Stimulated activated CD4-positive, alpha-beta T cell treated with anti-CD3 and anti-CD28 coated beads, Interleukin-4, amount 100 ng/mL, for 48 hours (primary cell): ENCODE measurements around the gene C10orf90.

Source experiments
- DNase-seq, 2 donors: peaks; one replicate each; pipeline ENCODE4 v3.0.0-alpha.2; 2020; ENCODE audit warnings: low read depth in 2 of 2

C10orf90 gene

DNA sequence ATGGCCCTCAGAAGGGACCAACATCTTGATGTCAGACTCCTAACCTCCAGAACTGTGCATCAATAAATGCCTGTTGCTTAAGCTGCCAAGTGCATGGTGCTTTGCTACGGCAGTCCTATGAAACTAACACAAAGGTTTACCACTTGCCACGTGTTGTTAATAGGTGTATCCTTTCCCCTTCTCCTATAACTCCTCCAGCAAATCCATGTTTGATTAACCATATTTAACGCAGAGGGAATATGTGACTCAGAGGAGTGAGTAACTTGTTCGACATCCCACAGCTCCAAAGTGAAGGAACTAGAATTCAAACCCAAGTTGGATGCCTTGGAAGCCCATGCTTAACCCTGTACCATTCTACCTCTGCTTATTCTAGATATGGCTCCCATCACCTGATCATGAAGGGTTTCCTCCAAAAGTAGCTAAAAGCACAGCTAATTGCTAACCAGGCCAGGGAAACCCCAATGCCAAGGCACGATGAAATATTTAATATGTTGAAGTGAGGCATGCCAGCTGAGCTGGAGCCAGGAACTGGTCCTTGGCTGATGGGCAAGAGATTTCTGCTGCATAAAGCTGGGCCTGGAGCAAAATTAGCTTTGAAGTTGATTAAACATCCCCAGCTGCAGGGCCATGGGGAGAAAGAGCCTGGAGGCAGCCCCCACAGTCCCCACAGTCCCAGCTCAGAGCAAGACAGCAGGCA lies 131.9 kb downstream of the C10orf90 start:
- no peak for DNase-seq

DNA sequence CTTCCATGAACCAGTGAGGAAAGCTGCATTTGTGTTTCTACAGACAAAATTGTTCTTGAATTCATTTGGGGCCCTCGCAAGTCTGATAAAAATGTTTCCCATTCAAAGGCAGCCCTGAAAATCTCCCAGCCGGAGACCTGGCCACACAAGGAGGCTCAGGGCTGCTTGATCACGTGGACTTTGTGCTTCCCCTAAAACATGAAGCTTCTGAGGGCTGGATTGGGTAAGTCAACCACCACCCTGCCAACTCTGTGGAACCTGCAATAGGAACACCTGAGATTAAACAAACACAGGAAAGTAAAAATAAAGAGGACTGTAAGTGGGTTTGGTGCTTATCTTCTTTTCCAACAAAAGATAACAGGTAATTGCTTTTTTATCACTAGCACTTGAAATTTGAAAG lies 133.8 kb downstream of the C10orf90 start:
- no peak for DNase-seq

DNA sequence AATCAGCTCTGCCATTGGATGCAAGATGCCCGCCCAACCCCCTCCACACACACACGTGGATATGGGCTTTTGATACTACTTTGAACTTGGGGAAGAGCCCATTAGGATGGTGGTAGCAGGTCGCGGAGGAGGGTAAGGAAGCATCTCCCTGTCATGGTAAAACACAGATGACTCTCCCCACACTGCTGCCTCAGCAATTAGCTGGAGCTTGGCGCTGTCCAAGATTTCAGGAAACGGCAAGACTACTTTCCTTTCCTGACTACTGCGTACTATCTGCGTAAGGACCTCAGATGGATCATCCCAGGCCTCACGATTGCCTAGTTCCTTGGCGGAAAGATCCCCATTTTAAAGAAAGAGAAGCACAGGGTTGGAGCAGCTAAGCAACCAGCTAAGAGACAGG lies 134.3 kb downstream of the C10orf90 start:
- DNase-seq, result no peak

DNA sequence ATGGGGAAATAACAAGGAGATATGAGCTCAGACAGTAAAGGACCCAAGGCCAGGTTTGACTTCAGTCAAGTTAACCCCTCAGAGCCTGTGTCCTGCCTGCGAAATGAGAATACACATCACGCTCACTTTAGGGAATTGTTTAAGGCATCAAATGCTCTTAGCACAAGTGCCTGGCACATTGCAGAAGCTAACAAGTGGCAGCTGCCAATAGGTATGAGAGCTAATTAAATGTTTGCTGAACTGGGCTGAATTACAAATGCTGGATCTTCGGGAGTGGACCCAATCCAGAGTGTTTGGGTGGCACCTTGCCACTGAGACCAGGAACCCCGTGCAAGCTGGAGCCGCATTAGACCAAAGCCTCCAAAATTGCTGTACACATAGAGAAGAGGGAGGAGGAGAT lies 136.8 kb downstream of the C10orf90 start:
- no peak for DNase-seq

DNA sequence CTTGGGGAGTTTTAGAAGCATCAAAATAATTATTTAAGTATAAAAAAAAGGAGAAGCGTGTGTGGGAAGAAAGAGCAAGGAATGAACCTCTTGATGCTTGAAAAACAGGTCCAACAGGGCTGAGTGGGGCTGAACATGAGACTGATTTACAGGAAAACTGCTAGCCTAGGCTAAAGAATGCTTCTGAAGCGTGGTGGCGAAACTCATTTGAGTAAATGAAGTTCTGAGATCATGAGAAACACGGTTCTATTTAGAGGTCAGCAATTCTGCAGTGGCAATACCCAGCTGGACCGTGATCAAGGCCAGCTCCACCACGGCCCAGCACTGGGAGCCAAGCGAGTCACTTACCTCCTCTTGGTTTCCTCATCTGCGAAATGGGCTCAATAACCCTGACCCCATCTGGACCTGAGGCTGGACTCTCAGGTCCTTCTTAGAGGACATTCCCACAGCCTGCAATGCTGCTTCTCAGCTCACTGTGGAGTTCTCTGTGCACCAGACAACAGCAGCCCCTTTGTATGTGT lies 142.1 kb downstream of the C10orf90 start:
- no peak for DNase-seq

DNA sequence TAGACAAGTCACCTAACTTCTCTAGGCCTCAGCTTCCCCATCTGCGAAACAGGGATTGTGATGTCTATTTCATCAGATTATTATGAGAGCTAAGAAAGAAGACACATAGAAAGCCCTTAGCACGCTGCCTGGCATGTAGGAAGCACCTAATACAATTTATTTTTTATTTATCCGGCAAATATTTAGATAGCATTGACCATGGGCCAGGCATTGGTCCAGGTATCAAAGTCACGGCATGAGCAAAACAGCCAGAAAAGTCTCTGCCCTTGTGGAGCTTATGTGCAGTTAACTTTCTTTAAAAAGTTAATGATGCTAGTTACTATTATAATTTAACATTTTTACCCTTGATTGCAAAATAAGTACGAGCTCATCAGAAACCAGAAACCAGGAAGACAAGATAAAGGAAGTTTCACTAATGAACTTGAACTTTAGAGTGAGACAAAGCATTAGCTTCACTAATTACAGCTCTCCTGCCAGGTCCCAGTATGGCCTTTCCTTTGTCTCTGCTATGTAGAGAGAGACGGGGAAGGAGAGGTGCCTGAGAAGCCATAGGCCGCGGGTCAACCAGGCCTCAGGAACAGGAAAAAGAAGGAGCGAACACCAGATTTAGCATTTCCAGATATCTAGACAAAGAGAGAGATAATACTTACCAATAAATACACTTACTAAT lies 142.7 kb downstream of the C10orf90 start:
- DNase-seq, result no peak

DNA sequence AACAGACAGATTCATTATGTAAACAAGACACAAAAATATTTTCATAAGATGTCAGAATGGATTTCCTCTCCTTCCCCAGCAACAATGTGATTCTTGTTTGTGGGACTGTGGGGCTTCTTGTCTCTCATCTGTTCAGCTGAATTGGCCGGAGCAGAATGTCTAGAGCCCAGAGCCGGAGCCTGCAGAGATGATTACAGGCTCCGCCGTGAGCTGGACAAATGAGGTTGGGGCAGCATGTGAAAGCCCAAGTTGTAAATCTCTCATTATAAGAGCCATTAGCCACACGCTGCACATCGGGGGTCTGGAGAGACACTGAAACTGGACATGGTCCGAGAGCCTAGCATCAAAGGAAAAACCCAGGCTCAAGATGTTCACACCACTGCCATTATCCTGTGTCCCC lies 145.2 kb downstream of the C10orf90 start:
- DNase-seq, result no peak

DNA sequence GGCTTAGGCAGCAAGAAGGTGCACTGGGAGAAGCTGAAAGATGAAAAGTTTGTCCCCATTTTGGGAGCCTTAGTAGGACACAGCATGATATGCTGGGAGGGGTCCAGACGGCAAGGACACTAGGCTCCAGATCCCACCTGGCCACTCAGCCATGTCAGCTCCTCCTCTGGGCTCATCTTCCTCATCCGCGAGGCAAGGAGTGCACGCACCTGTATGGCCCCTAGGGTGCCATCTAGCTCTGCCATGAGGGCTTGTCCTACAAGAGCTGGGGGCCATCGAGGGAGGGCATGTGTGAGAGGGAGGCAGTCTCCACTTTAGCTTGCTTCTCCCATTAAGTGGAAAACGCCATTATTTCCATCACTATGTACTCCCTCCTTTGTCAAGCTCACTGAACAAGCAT lies 146.0 kb downstream of the C10orf90 start:
- no peak for DNase-seq

DNA sequence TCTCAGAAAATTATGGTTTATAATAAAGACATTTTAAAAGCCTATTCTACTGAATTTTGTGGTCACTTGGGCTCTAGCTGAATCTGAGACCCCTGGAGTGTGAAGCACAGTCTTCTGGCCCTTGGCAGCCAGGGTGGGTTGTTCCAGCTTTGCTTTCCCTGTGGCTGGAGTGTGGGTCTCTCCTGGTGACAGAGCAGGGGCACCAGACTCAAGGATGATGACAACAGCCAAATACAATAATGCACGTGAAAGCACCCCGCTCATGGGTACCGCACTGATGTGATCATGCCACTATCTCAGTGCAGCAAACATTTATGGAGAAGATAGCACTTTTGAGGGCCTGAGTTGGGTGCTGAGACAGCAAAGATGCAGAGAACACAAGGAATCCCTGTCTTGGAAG lies 147.4 kb downstream of the C10orf90 start:
- no peak for DNase-seq

DNA sequence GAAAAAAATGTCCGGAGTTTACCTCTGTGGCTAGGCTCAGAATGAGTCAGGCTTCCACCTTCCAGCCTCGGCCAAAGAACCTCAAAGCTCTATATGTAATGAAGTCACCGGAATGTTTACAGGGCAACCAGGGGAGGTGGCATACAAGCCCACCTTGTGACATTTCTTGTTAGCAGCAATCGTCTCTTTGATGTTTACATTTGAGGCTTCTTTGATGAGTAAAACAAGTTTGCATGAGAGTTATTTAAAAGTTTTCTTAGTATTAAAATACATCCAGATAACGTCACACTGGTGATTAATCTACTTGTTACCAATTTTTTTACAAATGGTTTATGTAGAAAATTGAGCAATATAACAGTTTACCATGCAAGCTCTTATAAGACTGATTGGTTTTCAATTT lies 149.1 kb downstream of the C10orf90 start:
- no peak for DNase-seq

DNA sequence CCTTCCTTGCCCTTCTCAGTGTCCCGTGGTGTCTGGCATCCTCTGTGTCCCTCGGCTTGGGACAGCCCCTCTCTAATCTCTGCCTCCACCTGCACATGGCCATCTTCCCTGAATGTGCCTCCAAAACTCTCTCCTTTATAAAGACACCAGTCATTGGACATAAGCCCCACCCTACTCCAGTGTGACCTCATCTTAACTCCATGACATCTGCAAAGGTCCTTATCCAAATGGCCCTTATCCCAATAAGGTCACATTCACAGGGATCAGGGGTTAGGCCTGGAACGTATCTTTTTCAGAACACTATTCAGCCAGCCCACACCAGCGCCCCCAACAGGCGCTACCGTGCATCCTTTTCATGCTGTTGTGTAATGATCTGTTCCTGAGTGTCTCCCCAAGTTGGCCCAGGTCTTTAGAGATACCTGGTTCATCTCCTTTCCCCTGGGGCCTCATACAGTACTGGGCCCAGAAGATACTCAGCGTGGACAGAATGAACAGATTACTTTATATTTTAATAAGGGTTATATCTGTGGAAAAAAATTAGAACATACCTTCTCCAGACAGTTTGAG lies 149.7 kb downstream of the C10orf90 start:
- DNase-seq, result no peak

DNA sequence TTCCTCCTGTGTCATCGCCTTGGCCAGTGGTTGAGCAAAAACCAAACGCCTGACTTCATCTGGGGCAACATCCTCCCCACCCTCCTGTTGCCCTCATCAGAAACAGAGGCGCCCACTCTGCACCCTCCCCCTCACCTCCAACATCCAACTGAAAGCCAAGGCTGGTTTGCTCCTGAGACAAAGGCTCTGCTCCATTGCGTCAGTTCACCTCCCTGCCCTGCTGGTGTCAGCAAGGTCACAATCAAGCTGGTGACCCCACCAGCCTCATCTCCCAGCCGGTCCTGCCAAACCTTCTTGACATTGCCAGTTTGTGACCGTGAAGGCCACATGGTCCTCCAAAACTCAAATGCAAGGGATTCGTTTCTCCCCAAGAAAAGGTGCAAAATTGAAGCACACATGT lies 150.5 kb downstream of the C10orf90 start:
- DNase-seq, result no peak

DNA sequence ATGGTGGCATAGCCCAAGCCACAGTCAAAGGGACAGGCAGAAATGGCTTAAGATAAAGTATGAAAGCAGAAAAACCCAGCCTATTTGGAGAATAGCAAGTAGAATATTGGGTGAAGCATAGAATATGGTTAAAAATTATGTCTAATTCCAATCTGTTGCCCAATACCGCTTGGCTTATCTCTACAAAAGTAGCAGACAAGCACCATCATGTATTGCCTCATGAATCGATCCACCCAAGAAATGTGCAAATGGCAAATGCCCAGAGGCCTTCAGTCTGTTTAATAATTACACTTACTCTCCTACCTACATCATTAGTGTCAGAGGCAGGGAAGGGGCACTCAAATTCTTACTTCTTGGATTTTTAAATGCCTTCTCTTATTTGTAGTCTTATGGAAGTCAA lies 151.3 kb downstream of the C10orf90 start:
- DNase-seq, result no peak

DNA sequence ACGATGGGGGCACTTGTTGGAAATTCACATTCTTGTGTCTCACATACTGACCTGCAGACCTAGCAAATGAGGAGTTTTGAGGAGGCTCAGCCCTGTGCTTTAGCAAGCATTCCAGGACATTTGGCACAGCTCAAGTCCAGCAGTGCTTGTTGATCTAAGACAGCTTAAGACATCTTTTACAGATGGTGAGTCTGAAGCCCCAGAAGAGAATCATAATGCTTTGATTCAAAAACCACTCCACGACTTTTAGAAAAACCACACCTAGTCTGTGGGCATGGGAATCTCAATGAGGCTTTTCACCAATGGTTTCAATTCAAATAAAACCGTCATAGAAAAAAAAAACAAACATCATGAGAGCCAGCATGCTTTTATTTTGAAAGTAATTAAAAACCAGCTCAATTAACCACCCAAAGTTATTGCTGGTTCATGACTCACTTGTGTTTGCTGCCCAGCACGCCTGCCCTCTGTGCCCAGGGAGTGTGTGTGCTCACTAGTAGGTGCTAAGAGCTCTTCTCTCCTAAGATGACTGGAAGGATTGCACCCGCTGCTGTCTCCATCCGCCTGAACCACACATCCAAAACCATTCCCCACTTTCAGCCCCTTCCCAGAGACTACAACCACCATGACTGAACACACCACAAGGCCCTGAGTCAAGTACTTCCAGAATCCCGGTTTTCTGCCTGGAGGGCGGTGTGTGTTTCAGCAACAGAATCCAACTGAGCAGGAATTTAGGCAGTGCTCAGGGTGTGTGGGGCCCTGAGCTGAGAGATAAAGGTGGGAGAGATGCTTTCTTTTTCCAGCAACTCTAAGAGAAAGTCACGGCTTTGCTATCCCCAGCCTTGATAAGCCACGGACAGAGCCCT lies 152.0 kb downstream of the C10orf90 start:
- DNase-seq, result no peak

DNA sequence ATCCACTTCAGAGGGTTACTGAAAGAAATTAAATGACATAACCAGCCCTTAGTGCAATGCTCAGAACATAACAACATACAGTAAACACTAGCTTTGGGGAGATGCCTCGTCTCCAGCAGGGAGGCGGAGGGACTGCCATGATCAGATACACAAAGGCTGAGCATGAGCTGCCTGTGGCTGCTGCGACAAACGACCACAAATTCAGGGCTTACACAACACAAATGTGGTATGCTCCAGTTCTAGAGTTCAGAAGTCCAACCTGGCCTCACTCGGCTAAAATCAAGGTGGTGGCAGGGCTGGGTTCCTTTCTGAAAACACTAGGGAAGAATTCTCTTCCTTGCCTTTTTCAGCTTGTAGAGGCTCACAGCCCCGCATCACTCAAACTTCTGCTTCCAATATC lies 154.0 kb downstream of the C10orf90 start:
- DNase-seq, result no peak

DNA sequence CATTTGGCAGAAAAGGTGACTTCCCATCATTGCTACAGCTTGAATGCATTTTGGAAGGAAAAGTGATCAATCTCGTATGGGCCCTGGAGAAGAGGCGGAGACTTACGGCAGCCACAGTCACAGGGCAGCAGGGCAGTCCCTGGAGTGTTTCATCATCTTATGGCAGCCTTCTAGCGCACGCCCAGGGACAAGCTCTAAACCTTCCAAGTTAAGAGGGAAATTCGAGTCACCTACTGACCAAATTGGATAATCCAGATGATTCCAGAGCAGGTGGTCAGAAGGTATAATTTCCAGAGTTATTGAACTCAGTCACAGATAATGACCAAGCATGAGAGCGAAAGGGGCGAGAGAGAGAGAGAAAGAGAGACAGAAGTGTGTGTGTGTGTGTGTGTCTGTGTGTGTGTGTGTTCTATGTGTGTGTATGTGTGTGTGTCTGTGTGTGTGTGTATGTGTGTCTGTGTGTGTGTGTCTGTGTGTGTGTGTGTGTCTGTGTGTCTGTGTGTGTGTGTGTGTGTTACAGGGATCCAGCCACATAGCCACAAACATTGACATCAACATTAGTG lies 158.5 kb downstream of the C10orf90 start:
- no peak for DNase-seq

DNA sequence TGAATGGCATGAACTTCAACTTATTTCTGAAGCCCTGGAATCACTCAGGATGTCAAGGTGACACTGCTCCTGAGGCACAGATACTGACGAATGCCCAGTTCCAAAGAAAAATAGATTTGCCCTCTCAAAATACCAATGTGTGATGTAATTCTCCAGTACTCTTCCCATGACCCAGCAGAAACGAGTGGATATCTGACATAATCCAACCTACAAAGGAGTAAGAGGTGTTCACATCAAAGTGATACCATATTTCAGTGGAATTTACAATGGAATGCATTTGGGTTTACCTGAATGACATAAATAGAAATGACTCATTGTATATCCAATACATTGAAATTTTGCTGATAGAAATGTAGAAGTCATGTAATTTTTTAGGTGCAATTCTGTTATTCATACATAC lies 161.3 kb downstream of the C10orf90 start:
- no peak for DNase-seq

DNA sequence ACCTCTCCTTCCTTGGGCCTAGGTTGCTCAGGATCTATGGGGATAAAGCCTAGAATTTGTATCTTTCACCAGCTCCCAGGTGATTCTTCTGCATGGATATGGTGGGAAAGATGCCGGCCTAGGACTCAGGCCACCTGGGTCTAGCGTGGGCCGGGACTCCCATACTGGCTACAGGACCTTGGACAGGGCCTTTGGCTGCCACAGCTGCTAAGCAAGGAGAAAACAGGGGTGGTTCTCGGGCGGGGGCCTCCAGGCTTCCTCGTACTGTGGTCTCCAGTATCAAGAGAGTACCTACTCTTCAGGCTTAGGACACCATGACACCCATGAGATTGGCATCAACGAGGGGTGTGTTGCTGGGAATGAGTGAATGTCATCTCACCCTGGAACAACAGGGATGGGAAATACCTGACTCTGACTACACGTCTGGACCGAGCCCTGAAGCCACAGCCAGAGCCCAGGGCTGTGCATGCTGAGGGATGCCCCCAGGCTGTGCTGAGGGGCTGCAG lies 161.9 kb downstream of the C10orf90 start:
- no peak for DNase-seq

DNA sequence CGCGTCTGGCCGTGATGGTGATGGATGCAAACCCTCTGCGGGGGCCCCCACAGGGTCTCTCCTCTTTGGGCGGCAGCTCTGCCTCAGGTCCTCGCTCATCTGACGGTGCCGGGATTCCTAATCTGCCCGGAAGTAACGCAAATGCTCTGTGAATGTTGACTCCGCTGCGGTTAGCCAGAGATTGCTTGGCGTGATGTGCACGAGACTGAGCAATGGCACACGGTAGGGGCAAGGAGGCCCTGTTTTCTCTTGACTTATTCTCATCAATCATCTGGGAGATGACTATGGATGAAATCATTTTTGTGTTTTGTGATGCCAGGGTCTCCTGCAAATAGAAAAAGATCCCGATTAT lies 165.8 kb downstream of the C10orf90 start:
- DNase-seq, result no peak

DNA sequence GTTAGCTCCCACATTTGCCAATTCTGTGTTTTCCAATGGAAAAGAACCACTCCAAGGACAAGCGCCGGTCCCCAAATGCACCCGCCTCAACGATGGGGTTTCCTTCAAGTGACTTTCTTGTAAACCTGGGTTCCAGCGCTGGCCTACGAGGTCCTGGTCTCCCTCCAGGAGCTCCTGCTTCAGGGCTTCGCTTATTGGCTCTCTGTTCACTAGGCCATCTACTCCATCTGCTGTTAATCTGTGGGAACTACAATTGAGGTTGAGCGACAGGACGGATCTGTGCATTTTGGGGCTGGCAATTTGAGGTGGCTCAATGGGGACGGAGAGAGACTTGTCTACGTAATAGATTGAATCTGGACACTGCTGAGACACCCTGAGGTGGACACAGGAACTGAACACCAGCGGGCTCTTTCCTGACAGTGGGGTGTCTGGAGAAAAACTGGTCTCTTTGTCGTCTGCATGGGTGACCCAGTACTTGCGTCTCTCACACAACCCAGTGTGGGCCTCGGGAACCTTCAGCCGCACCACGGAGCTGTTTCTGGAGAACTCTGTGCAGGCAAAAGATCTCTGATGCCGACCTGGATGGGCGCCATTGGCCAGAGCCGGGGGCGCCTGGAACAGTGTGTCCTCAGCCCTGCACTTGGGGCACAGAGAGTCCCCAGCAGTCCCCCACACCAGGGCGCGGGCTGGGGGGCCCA lies 166.3 kb downstream of the C10orf90 start:
- no peak for DNase-seq

DNA sequence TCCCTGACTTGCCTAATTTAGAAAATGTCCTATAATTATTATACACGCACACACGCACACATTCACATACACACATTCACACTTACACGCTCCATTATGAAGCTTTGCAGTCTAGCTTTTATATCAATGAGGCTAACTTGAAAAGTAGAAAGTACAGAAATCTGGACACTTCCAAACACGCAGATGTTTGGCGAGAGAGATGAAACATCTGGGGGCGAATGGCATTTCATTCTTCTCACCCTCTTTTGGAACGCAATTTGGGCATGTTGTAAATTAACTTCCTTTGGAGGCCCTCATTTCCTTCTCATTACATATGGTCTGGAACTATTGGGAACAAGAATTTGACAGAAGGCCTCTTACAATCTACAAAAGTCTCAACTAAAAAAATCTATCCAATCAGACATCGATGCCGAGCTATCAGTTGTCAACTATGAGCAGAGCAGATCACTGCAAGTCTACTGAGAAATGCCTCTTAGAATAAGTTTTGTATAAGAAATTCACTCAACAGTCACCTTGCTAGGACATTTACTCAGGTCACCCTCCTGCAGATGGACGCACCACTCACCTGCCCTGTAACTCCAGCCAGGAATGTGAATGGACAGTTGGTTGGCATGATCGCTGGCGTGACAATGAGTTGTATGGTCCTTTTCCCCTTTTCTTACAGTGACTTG lies 167.0 kb downstream of the C10orf90 start:
- DNase-seq, result no peak
